Ovary (tissue), 9 donors: Measurements from ENCODE around the gene NEUROG1. TPM values are rescaled to one million over a fixed set of nuclear protein-coding genes. Genes with fewer than 3 reads are reported as not detected.
"Not testable (repeated sequence)": the region's sequence is repeated elsewhere in the genome, so short reads cannot be mapped to it uniquely, and the experiment has no call there.

Experiments
- DNase-seq, 5 donors: peaks; one replicate each; pipeline ENCODE4 v3.0.0-alpha.2; 2019 to 2020
- H3K27ac ChIP-seq, 2 donors: fragments of 200-600 bp; one replicate each; pipeline versions ENCODE4 v1.5.1 to v1.8.0; 2019 to 2022
- H3K27me3 ChIP-seq: fragments of 200-600 bp; one replicate; pipeline ENCODE4 v1.8.0; 2022
- H3K36me3 ChIP-seq: fragments of 200-600 bp; sonication (generic); one replicate; pipeline ENCODE4 v1.5.1; 2019
- H3K4me1 ChIP-seq: one replicate; pipeline ENCODE4 v1.8.1; 2013; ENCODE audit warnings: mild to moderate bottlenecking, moderate library complexity; ENCODE audit not compliant: insufficient read depth
- H3K4me3 ChIP-seq: fragments of 200-600 bp; sonication (generic); one replicate; pipeline ENCODE4 v1.5.1; 2017
- H3K9me3 ChIP-seq, 2 donors: fragments of 200-600 bp in 1 of 2; sonication (generic) in 1 of 2; one replicate each; pipeline versions ENCODE4 v1.5.1 to v1.8.1; 2013 to 2019; ENCODE audit warnings: mild to moderate bottlenecking in 1 of 2, moderate library complexity in 1 of 2
- CTCF ChIP-seq, 3 donors: fragments of 450-650 bp in 2 of 3; fragments of 200-600 bp in 1 of 3; IDR thresholded peaks; one replicate each; pipeline versions ENCODE4 v1.5.1 to v1.8.0; 2016 to 2022; ENCODE audit warnings: antibody characterized with exemption in 3 of 3, mild to moderate bottlenecking in 1 of 3
- EP300 ChIP-seq: sonication (generic); formaldehyde crosslinking; IDR thresholded peaks from one replicate; pipeline ENCODE4 v1.6.1; 2017; ENCODE audit warnings: antibody characterized with exemption
- POLR2A ChIP-seq: fragments of 450-650 bp; IDR thresholded peaks from one replicate; pipeline ENCODE4 v1.6.1; 2017; ENCODE audit warnings: antibody characterized with exemption, mild to moderate bottlenecking, moderate library complexity
- WGBS, 3 donors: extraction: QIAGEN DNeasy Blood & Tissue Kit in 1 of 3; methylation state at CpG; one replicate each; pipeline versions ENCODE4 v1.1.5 to v1.1.7; 2013 to 2017; 5-methylcytosine and 5-hydroxymethylcytosine counted together
- intact Hi-C, 4 donors: fragments of 100-400 bp; cut with DNase I; formaldehyde crosslinking; loops; one replicate each; pipeline versions ENCODE4 v1.11.0 to v1.15.1; 2022 to 2023
- polyA plus RNA-seq, 2 donors: library from polyadenylated mRNA; stranded (reverse); fragments of 200-250 nt in 1 of 2; fragments of 350-450 nt in 1 of 2; fragmentation: Illumina TruSeq in 1 of 2; extraction: RNeasy Lipid Tissue Mini Kit (QIAGEN cat#74804) in 1 of 2; gene quantifications; one replicate each; pipeline ENCODE4 v1.2.3, GENCODE V29; 2013 to 2014
- total RNA-seq, 7 donors: library from RNA; depleted of rRNA in 2 of 7; stranded (reverse); fragments of >200 nt in 2 of 7; fragmentation: NEBNext Ultra II Directional in 3 of 7; extraction: Animal tissue kit (Norgen Biotek cat#: 25700) in 3 of 7; gene quantifications; one replicate each; pipeline versions ENCODE4 v1.1.0 to v1.2.4, GENCODE V29; 2016 to 2023
- donor health status: DM: no; HTN: no; CAD: no; lungs with moderate emphysema.
- donor health status: DM: no; HTN: no; CAD: no.
- donor health status: Bipolar disorder and iron deficiency.
- donor health status: DM: yes; HTN: yes; CAD: no.
- donor health status: DM: no; HTN: no; CAD: no.
- donor health status: DM: yes; HTN: yes; CAD: no.

NEUROG1 gene
- total and polyA plus RNA-seq, 9 donors = 0.06 TPM; not detected in 8

GRCh38 chr5:135497971-135498636 is 37.7 kb downstream of the NEUROG1 start:
- no peaks in the 10 kb centered on the region for H3K27me3 ChIP-seq
- WGBS, 3 donors = 56 to 75% (median 61%) methylated on average over 8 of the region's 8 CpGs
- no peak for DNase-seq
- intact Hi-C loops = no loop called here
- TF ChIP-seq POLR2A = no peak
- no peak for TF ChIP-seq CTCF (IDR thresholded peaks at IDR 0.05)
- TF ChIP-seq EP300 = no peak
- H3K4me3 ChIP-seq = no peak overlapping the region
- no peaks in the 10 kb centered on the region for H3K9me3 ChIP-seq
- no peaks in the 10 kb centered on the region for H3K4me1 ChIP-seq
- H3K27ac ChIP-seq = no peak overlapping the region
- H3K36me3 ChIP-seq = no peaks in the 10 kb centered on the region

- H3K4me1 ChIP-seq, H3K27ac ChIP-seq, H3K4me3 ChIP-seq, H3K9me3 ChIP-seq, intact Hi-C loops, DNase-seq, H3K36me3 ChIP-seq, H3K27me3 ChIP-seq: not testable (repeated sequence)
- WGBS, 3 donors = 70 to 80% (median 71%) methylated on average over 4 of the region's 4 CpGs
Observed at GRCh38 chr5:135495531-135495930, 40.2 kb downstream of the NEUROG1 start.

- Histone ChIP-seq H3K27ac (no peak overlapping the region), H3K36me3 (no peaks in the 10 kb centered on the region), H3K27me3 (no peaks in the 10 kb centered on the region), H3K4me3 (no peak overlapping the region), H3K4me1 (peaks cover 3% of the 10 kb centered on the region), H3K9me3 (no peaks in the 10 kb centered on the region)
- TF ChIP-seq POLR2A (no peak), EP300 (no peak), CTCF (IDR thresholded peaks at IDR 0.05) (no peak)
- intact Hi-C loops = no loop called here
- no peak for DNase-seq
- 80 to 87% (median 85%) methylated on average over 5 of the region's 5 CpGs for WGBS, 3 donors
Observed at GRCh38 chr5:135494196-135494595, 41.6 kb downstream of the NEUROG1 start.

- peaks cover 3% of the 10 kb centered on the region for H3K4me1 ChIP-seq
- no peak for DNase-seq
- no peaks in the 10 kb centered on the region for H3K36me3 ChIP-seq
- H3K4me3 ChIP-seq = no peak overlapping the region
- H3K27ac ChIP-seq = no peak overlapping the region
- no peak for TF ChIP-seq EP300
- TF ChIP-seq POLR2A = no peak
- TF ChIP-seq CTCF (IDR thresholded peaks at IDR 0.05) = no peak
- WGBS, 3 donors = 66 to 71% (median 68%) methylated on average over 8 of the region's 8 CpGs
- intact Hi-C loops = no loop called here
- no peaks in the 10 kb centered on the region for H3K27me3 ChIP-seq
- no peaks in the 10 kb centered on the region for H3K9me3 ChIP-seq
Observed at GRCh38 chr5:135493406-135494180, 42.2 kb downstream of the NEUROG1 start.

GRCh38 chr5:135492319-135492626 is 43.5 kb downstream of the NEUROG1 start:
- no peaks in the 10 kb centered on the region for H3K9me3 ChIP-seq
- no peak overlapping the region for H3K27ac ChIP-seq
- WGBS, 3 donors = 60 to 63% (median 63%) methylated on average over 3 of the region's 3 CpGs
- H3K4me3 ChIP-seq = no peak overlapping the region
- H3K36me3 ChIP-seq = no peaks in the 10 kb centered on the region
- no peak for DNase-seq
- peaks cover 3% of the 10 kb centered on the region for H3K4me1 ChIP-seq
- TF ChIP-seq CTCF (IDR thresholded peaks at IDR 0.05) = no peak
- TF ChIP-seq EP300 = no peak
- TF ChIP-seq POLR2A = no peak
- H3K27me3 ChIP-seq = no peaks in the 10 kb centered on the region
- intact Hi-C loops = no loop called here
